GM12878 (cell line): ENCODE results near the gene RIMS3. TPM values are rescaled to one million over a fixed set of nuclear protein-coding genes. Genes with fewer than 3 reads are reported as not detected.

ENCODE experiments used
- ATF3 ChIP-seq: IDR thresholded peaks from 2 replicates; pipeline ENCODE4 v1.6.1; 2011; ENCODE audit warnings: low read depth, mild to moderate bottlenecking, low read length, moderate library complexity, borderline replicate concordance; ENCODE audit errors: extremely low read depth
- BCL11A ChIP-seq: IDR thresholded peaks from 2 replicates; pipeline ENCODE4 v1.6.1; 2011; ENCODE audit warnings: low read depth, low read length
- CBX3 ChIP-seq: fragments of 200-600 bp; sonication (generic); IDR thresholded peaks from 2 replicates; pipeline ENCODE4 v1.6.1; 2016; ENCODE audit warnings: low read depth, borderline replicate concordance
- CHD4 ChIP-seq: fragments of 200-600 bp; sonication (generic); IDR thresholded peaks from 2 replicates; pipeline ENCODE4 v1.6.1; 2016; ENCODE audit warnings: mild to moderate bottlenecking
- DPF2 ChIP-seq: fragments of 450-650 bp; IDR thresholded peaks from 2 replicates; pipeline ENCODE4 v1.6.1; 2017; ENCODE audit warnings: mild to moderate bottlenecking
- EP300 ChIP-seq, 2 experiments: fragments of 150-350 bp in 1 of 2; IDR thresholded peaks; 2 replicates each; pipeline ENCODE4 v1.6.1; 2011 to 2012; ENCODE audit warnings: low read depth in 2 of 2, low read length in 2 of 2, borderline replicate concordance in 1 of 2, improper control_type of control experiment in 1 of 2, inconsistent platforms in 1 of 2; ENCODE audit not compliant: control insufficient read depth in 1 of 2
- FOS ChIP-seq: IDR thresholded peaks from 3 replicates; pipeline ENCODE4 v1.6.1; 2011; ENCODE audit warnings: borderline replicate concordance; ENCODE audit not compliant: insufficient read length; ENCODE audit errors: extremely low read depth
- JUND ChIP-seq: IDR thresholded peaks from 2 replicates; pipeline ENCODE4 v1.6.1; 2012; ENCODE audit warnings: low read depth, mild to moderate bottlenecking, low read length, improper control_type of control experiment, moderate library complexity
- KDM1A ChIP-seq: fragments of 200-600 bp; sonication (generic); IDR thresholded peaks from 2 replicates; pipeline ENCODE4 v1.6.1; 2016; ENCODE audit warnings: borderline replicate concordance
- KLF5 ChIP-seq: fragments of 450-650 bp; IDR thresholded peaks from 2 replicates; pipeline ENCODE4 v1.6.1; 2014; ENCODE audit warnings: mild to moderate bottlenecking; ENCODE audit not compliant: partially characterized antibody
- MEF2A ChIP-seq: IDR thresholded peaks from 2 replicates; pipeline ENCODE4 v1.6.1; 2011; ENCODE audit warnings: low read depth, mild to moderate bottlenecking, low read length, moderate library complexity; ENCODE audit not compliant: insufficient read depth
- NFYB ChIP-seq: IDR thresholded peaks from 2 replicates; pipeline ENCODE4 v1.6.1; 2011; ENCODE audit warnings: low read depth, mild to moderate bottlenecking, low read length, improper control_type of control experiment, moderate library complexity; ENCODE audit not compliant: insufficient read depth
- NRF1 ChIP-seq: conservative IDR thresholded peaks from 2 replicates; pipeline ENCODE4 v1.6.1; 2011; ENCODE audit warnings: mild to moderate bottlenecking, low read depth, low read length, improper control_type of control experiment
- PML ChIP-seq: IDR thresholded peaks from 2 replicates; pipeline ENCODE4 v1.6.1; 2012; ENCODE audit warnings: low read length, inconsistent platforms
- RCOR1 ChIP-seq: conservative IDR thresholded peaks from 2 replicates; pipeline ENCODE4 v1.6.1; 2012; ENCODE audit warnings: low read depth, low read length, improper control_type of control experiment
- SIX5 ChIP-seq: IDR thresholded peaks from 2 replicates; pipeline ENCODE4 v1.6.1; 2011; ENCODE audit warnings: mild to moderate bottlenecking, low read depth, low read length, moderate library complexity; ENCODE audit not compliant: severe bottlenecking
- SRF ChIP-seq, 2 experiments: IDR thresholded peaks; 2 replicates each; pipeline ENCODE4 v1.6.1; 2011; ENCODE audit warnings: low read depth in 2 of 2, low read length in 2 of 2, mild to moderate bottlenecking in 1 of 2, moderate library complexity in 1 of 2
- STAT3 ChIP-seq: IDR thresholded peaks from 2 replicates; pipeline ENCODE4 v1.6.1; 2011; ENCODE audit warnings: low read depth, low read length, improper control_type of control experiment
- TAF1 ChIP-seq: IDR thresholded peaks from 2 replicates; pipeline ENCODE4 v1.6.1; 2011; ENCODE audit warnings: mild to moderate bottlenecking, low read depth, low read length, borderline replicate concordance
- TBL1XR1 ChIP-seq: IDR thresholded peaks from 2 replicates; pipeline ENCODE4 v1.6.1; 2012; ENCODE audit warnings: low read depth, low read length, improper control_type of control experiment
- ZNF274 ChIP-seq: IDR thresholded peaks from one replicate; pipeline ENCODE4 v1.8.0; 2011; ENCODE audit not compliant: insufficient read length, insufficient read depth
- ZNF384 ChIP-seq: IDR thresholded peaks from 2 replicates; pipeline ENCODE4 v1.6.1; 2012; ENCODE audit warnings: low read depth, mild to moderate bottlenecking, low read length, improper control_type of control experiment, borderline replicate concordance
- polyA plus RNA-seq, 11 experiments: library from polyadenylated mRNA; depleted of rRNA in 4 of 11; unstranded in 6 of 11; stranded (reverse) in 5 of 11; fragments of >200 nt; fragmentation: Nextera tagmentation in 4 of 11; fragmentation: Illumina TruSeq in 1 of 11; extraction: Ambion mirVana in 4 of 11; extraction: Trizol in 1 of 11; gene quantifications; 1 replicate in 1 of 11; 2 replicates in 10 of 11; pipeline versions ENCODE4 v1.2.1 to v1.2.3, GENCODE V29; 2011 to 2016; ENCODE audit warnings: inconsistent platforms in 2 of 11, missing spikeins in 2 of 11, low read depth in 1 of 11
- total RNA-seq, 4 experiments: library from RNA; depleted of rRNA in 3 of 4; stranded (reverse); fragments of >200 nt in 3 of 4; fragmentation: Illumina TruSeq in 1 of 4; extraction: Trizol in 1 of 4; gene quantifications; 2 replicates each; pipeline versions ENCODE4 v1.2.1 to v1.2.3, GENCODE V29; 2013 to 2021
- TF ChIP-seq, protein P1 (sequence below): fragments of 150-350 bp; IDR thresholded peaks from 2 replicates; pipeline ENCODE4 v1.6.1; 2014; ENCODE audit warnings: mild to moderate bottlenecking, low read depth, low read length
- TF ChIP-seq, protein P2 (sequence below): fragments of 450-650 bp; formaldehyde crosslinking; IDR thresholded peaks from 2 replicates; pipeline ENCODE4 v1.4.0; 2020; ENCODE audit warnings: mild to moderate bottlenecking, moderate library complexity

RIMS3 gene
- total and polyA plus RNA-seq, 10 of the 15 experiments (the other 5 are each of a cell fraction or from before 2014, with no cell fraction given), result 0.02 to 4.7 (median 0.39) TPM

- TF ChIP-seq CBX3, result no peak
- no peak for TF ChIP-seq ZNF384
- TF ChIP-seq NFYB, result peak; percentile 100
- peak; percentile 98 for TF ChIP-seq FOS
- TF ChIP-seq TBL1XR1, result no peak; the same call in 1 of the 2 replicates
- no peak for TF ChIP-seq ZNF274
- TF ChIP-seq TAF1, result peak; percentile 47; the same call in 1 of the 2 replicates
- TF ChIP-seq, protein P1, sequence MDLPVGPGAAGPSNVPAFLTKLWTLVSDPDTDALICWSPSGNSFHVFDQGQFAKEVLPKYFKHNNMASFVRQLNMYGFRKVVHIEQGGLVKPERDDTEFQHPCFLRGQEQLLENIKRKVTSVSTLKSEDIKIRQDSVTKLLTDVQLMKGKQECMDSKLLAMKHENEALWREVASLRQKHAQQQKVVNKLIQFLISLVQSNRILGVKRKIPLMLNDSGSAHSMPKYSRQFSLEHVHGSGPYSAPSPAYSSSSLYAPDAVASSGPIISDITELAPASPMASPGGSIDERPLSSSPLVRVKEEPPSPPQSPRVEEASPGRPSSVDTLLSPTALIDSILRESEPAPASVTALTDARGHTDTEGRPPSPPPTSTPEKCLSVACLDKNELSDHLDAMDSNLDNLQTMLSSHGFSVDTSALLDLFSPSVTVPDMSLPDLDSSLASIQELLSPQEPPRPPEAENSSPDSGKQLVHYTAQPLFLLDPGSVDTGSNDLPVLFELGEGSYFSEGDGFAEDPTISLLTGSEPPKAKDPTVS, result no peak
- TF ChIP-seq SRF (IDR thresholded peaks at IDR 0.05; ENCODE audit: low read depth in 2 of 2, low read length in 2 of 2), result peak in 1 of 2 experiments; percentile 76; a peak in 2 of 4 replicates
- TF ChIP-seq DPF2, result no peak
- peak; percentile 20; the same call in 1 of the 2 replicates for TF ChIP-seq PML
- no peak for TF ChIP-seq KLF5
- TF ChIP-seq MEF2A, result no peak
- TF ChIP-seq, protein P2, sequence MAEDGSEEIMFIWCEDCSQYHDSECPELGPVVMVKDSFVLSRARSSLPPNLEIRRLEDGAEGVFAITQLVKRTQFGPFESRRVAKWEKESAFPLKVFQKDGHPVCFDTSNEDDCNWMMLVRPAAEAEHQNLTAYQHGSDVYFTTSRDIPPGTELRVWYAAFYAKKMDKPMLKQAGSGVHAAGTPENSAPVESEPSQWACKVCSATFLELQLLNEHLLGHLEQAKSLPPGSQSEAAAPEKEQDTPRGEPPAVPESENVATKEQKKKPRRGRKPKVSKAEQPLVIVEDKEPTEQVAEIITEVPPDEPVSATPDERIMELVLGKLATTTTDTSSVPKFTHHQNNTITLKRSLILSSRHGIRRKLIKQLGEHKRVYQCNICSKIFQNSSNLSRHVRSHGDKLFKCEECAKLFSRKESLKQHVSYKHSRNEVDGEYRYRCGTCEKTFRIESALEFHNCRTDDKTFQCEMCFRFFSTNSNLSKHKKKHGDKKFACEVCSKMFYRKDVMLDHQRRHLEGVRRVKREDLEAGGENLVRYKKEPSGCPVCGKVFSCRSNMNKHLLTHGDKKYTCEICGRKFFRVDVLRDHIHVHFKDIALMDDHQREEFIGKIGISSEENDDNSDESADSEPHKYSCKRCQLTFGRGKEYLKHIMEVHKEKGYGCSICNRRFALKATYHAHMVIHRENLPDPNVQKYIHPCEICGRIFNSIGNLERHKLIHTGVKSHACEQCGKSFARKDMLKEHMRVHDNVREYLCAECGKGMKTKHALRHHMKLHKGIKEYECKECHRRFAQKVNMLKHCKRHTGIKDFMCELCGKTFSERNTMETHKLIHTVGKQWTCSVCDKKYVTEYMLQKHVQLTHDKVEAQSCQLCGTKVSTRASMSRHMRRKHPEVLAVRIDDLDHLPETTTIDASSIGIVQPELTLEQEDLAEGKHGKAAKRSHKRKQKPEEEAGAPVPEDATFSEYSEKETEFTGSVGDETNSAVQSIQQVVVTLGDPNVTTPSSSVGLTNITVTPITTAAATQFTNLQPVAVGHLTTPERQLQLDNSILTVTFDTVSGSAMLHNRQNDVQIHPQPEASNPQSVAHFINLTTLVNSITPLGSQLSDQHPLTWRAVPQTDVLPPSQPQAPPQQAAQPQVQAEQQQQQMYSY (CRISPR knock-in tag), result no peak
- TF ChIP-seq NRF1, result no peak
- TF ChIP-seq BCL11A, result no peak
- 0 out of 2 replicates have a peak, but pooled peaks have one; percentile 10 for TF ChIP-seq STAT3
- TF ChIP-seq JUND, result no peak
- no peak for TF ChIP-seq KDM1A
- peak; percentile 37 for TF ChIP-seq SIX5
- no peak for TF ChIP-seq CHD4
- TF ChIP-seq ATF3, result no peak
- TF ChIP-seq RCOR1, result no peak
- no peak for TF ChIP-seq EP300 (IDR thresholded peaks at IDR 0.05; ENCODE audit: borderline replicate concordance in 1 of 2, control insufficient read depth in 1 of 2, low read depth in 2 of 2, low read length in 2 of 2)
Observed at GRCh38 chr1:40709100-40709801, 43.8 kb upstream of the RIMS3 start (continued).
